H9 (cell line): Measurements from ENCODE around the gene TTC3. TPM values are rescaled to one million over a fixed set of nuclear protein-coding genes. Genes with fewer than 3 reads are reported as not detected.

Source experiments
- DNase-seq: peaks from one replicate; pipeline ENCODE4 v3.0.0-alpha.2; 2017
- H2AFZ ChIP-seq: one replicate; pipeline ENCODE4 v1.6.1; 2013; ENCODE audit warnings: mild to moderate bottlenecking, low read length, control low read depth, moderate library complexity
- H2AK5ac ChIP-seq: 2 replicates; pipeline ENCODE4 v1.6.1; 2013; ENCODE audit warnings: low read length, control low read depth, mixed read lengths; ENCODE audit not compliant: insufficient read length
- H2BK120ac ChIP-seq: one replicate; pipeline ENCODE4 v1.6.1; 2013; ENCODE audit warnings: low read depth, mild to moderate bottlenecking, low read length, control low read depth, inconsistent platforms; ENCODE audit not compliant: poor library complexity, severe bottlenecking
- H2BK12ac ChIP-seq: 2 replicates; pipeline ENCODE4 v1.6.1; 2013; ENCODE audit warnings: low read length, control low read depth, mixed read lengths, low read depth; ENCODE audit not compliant: insufficient read length
- H2BK15ac ChIP-seq: 2 replicates; pipeline ENCODE4 v1.6.1; 2013; ENCODE audit warnings: low read depth, low read length, control low read depth
- H2BK20ac ChIP-seq: one replicate; pipeline ENCODE4 v1.6.1; 2013; ENCODE audit warnings: low read depth, mild to moderate bottlenecking, low read length, control low read depth, inconsistent platforms; ENCODE audit not compliant: poor library complexity, severe bottlenecking
- H2BK5ac ChIP-seq: 2 replicates; pipeline ENCODE4 v1.6.1; 2013; ENCODE audit warnings: low read length, control low read depth, mixed read lengths; ENCODE audit not compliant: insufficient read length
- H3K14ac ChIP-seq: 2 replicates; pipeline ENCODE4 v1.6.1; 2013; ENCODE audit warnings: low read length, control low read depth; ENCODE audit not compliant: insufficient read depth
- H3K18ac ChIP-seq: 2 replicates; pipeline ENCODE4 v1.6.1; 2013; ENCODE audit warnings: low read depth, mild to moderate bottlenecking, mixed read lengths, low read length, control low read depth; ENCODE audit not compliant: insufficient read length
- H3K23ac ChIP-seq: 2 replicates; pipeline ENCODE4 v1.6.1; 2013; ENCODE audit warnings: low read length, control low read depth, mixed read lengths, low read depth; ENCODE audit not compliant: insufficient read length
- H3K23me2 ChIP-seq: 2 replicates; pipeline ENCODE4 v1.6.1; 2013; ENCODE audit warnings: low read depth, mild to moderate bottlenecking, mixed read lengths, low read length, control low read depth; ENCODE audit not compliant: insufficient read length, poor library complexity, severe bottlenecking
- H3K27ac ChIP-seq: 2 replicates; pipeline ENCODE4 v1.5.1; 2013; ENCODE audit warnings: low read length, control low read depth, mixed read lengths, low read depth; ENCODE audit not compliant: insufficient read length
- H3K27me3 ChIP-seq: 2 replicates; pipeline ENCODE4 v1.6.1; 2013; ENCODE audit warnings: low read length, control low read depth, inconsistent platforms; ENCODE audit not compliant: insufficient read depth
- H3K4ac ChIP-seq: 2 replicates; pipeline ENCODE4 v1.6.1; 2013; ENCODE audit warnings: low read depth, mild to moderate bottlenecking, control low read depth, inconsistent platforms, low read length, moderate library complexity
- H3K4me1 ChIP-seq: 2 replicates; pipeline ENCODE4 v1.6.1; 2013; ENCODE audit warnings: low read length, control low read depth, inconsistent platforms; ENCODE audit not compliant: insufficient read depth
- H3K4me2 ChIP-seq: 2 replicates; pipeline ENCODE4 v1.6.1; 2013; ENCODE audit warnings: low read length, control low read depth, mixed read lengths; ENCODE audit not compliant: insufficient read length, insufficient read depth
- H3K56ac ChIP-seq: 2 replicates; pipeline ENCODE4 v1.6.1; 2013; ENCODE audit warnings: low read depth, mild to moderate bottlenecking, mixed read lengths, low read length, control low read depth; ENCODE audit not compliant: insufficient read length
- H3K79me1 ChIP-seq: 2 replicates; pipeline ENCODE4 v1.6.1; 2013; ENCODE audit warnings: low read depth, mild to moderate bottlenecking, moderate library complexity, low read length, control low read depth, inconsistent platforms; ENCODE audit not compliant: insufficient read depth, poor library complexity, severe bottlenecking
- H3K79me2 ChIP-seq: 2 replicates; pipeline ENCODE4 v1.6.1; 2013; ENCODE audit warnings: low read length, control low read depth, inconsistent platforms; ENCODE audit not compliant: insufficient read depth
- H3K9ac ChIP-seq: 2 replicates; pipeline ENCODE4 v1.6.1; 2013; ENCODE audit warnings: low read length, control low read depth, mixed read lengths; ENCODE audit not compliant: insufficient read length; ENCODE audit errors: extremely low read depth
- H3K9me3 ChIP-seq: one replicate; pipeline ENCODE4 v1.6.1; 2013; ENCODE audit warnings: low read depth, low read length, inconsistent platforms; ENCODE audit not compliant: control insufficient read depth
- H3T11ph ChIP-seq: one replicate; pipeline ENCODE4 v1.6.1; 2013; ENCODE audit warnings: mild to moderate bottlenecking, low read length, control low read depth, inconsistent platforms
- H4K20me1 ChIP-seq: one replicate; pipeline ENCODE4 v1.6.1; 2013; ENCODE audit not compliant: control insufficient read depth, insufficient read length, insufficient read depth
- H4K5ac ChIP-seq: 2 replicates; pipeline ENCODE4 v1.6.1; 2013; ENCODE audit warnings: low read depth, mild to moderate bottlenecking, mixed read lengths, low read length, control low read depth; ENCODE audit not compliant: insufficient read length
- H4K8ac ChIP-seq: replicated peaks from 2 replicates; pipeline ENCODE4 v1.6.1; 2013; ENCODE audit warnings: low read length, control low read depth, mixed read lengths, low read depth; ENCODE audit not compliant: insufficient read length
- H4K91ac ChIP-seq: 2 replicates; pipeline ENCODE4 v1.6.1; 2013; ENCODE audit warnings: low read depth, mild to moderate bottlenecking, moderate library complexity, mixed read lengths, low read length, control low read depth; ENCODE audit not compliant: insufficient read length
- H3K27ac Mint-ChIP-seq, 3 experiments: 2 replicates in 2 of 3; 3 replicates in 1 of 3; pipeline ENCODE4 v1.8.0; 2020 to 2021; ENCODE audit warnings: mixed read lengths in 3 of 3, mild to moderate bottlenecking in 1 of 3, moderate library complexity in 1 of 3
- H3K27me3 Mint-ChIP-seq: 2 replicates; pipeline ENCODE4 v1.8.0; 2021; ENCODE audit warnings: low read depth, mild to moderate bottlenecking, moderate library complexity, mixed read lengths
- H3K36me3 Mint-ChIP-seq, 3 experiments: 2 replicates in 2 of 3; 3 replicates in 1 of 3; pipeline ENCODE4 v1.8.0; 2020 to 2021; ENCODE audit warnings: low read depth in 3 of 3, mixed read lengths in 3 of 3; ENCODE audit not compliant: insufficient read depth in 1 of 3
- H3K4me1 Mint-ChIP-seq, 2 experiments: 2 replicates each; pipeline ENCODE4 v1.8.0; 2020; ENCODE audit warnings: mixed read lengths in 2 of 2
- H3K4me3 Mint-ChIP-seq, 2 experiments: 2 replicates in 1 of 2; 3 replicates in 1 of 2; pipeline ENCODE4 v1.8.0; 2020 to 2021; ENCODE audit warnings: mild to moderate bottlenecking in 2 of 2, mixed read lengths in 2 of 2, moderate library complexity in 1 of 2
- H3K9me3 Mint-ChIP-seq, 2 experiments: 2 replicates in 1 of 2; 3 replicates in 1 of 2; pipeline ENCODE4 v1.8.0; 2020; ENCODE audit warnings: mild to moderate bottlenecking in 2 of 2, mixed read lengths in 2 of 2, moderate library complexity in 1 of 2
- CTCF ChIP-seq: fragments of 200-600 bp; sonication (generic); conservative IDR thresholded peaks from 3 replicates; pipeline ENCODE4 v1.8.0; 2021; ENCODE audit warnings: antibody characterized with exemption, mild to moderate bottlenecking
- WGBS: extraction: QIAGEN DNeasy Blood & Tissue Kit; methylation state at CpG from one replicate; pipeline ENCODE4 v1.1.7; 2013; ENCODE audit warnings: missing lambda C conversion rate, low lambda C conversion rate, mixed read lengths; ENCODE audit not compliant: insufficient read length; ENCODE audit errors: extremely low coverage; 5-methylcytosine and 5-hydroxymethylcytosine counted together
- total RNA-seq: library from RNA; stranded (reverse); gene quantifications from 2 replicates; pipeline ENCODE4 v1.2.1, GENCODE V29; 2021

TTC3 gene
- total RNA-seq, 1 experiment from 2014 or later, result 46.5 TPM

- no peak for DNase-seq
- no peaks in the 10 kb centered on the region for H3K27me3 ChIP-seq
- no peak overlapping the region for H3K27ac Mint-ChIP-seq
- no peaks in the 10 kb centered on the region for H3K23me2 ChIP-seq
- H3K23ac ChIP-seq, result no peak overlapping the region
- no peak for TF ChIP-seq CTCF
- peaks cover 4 to 8% (median 7%) of the 10 kb centered on the region in 3 experiments; a peak in 5 of 7 replicates for H3K36me3 Mint-ChIP-seq
- H3K4me3 Mint-ChIP-seq, result no peak overlapping the region
- no peaks in the 10 kb centered on the region for H4K20me1 ChIP-seq
- peaks cover 7 to 10% of the 10 kb centered on the region in 2 experiments for H3K4me1 Mint-ChIP-seq
- H3K18ac ChIP-seq, result no peak overlapping the region
- no peak overlapping the region for H3K4ac ChIP-seq
- no peak overlapping the region for H3K14ac ChIP-seq
- no peak overlapping the region for H4K91ac ChIP-seq
- H3K9me3 Mint-ChIP-seq, result no peaks in the 10 kb centered on the region
- no peak overlapping the region for H4K8ac ChIP-seq
- H3K27me3 Mint-ChIP-seq, result no peaks in the 10 kb centered on the region
- no peak overlapping the region for H4K5ac ChIP-seq
- no peak overlapping the region for H3K4me2 ChIP-seq
- no peak overlapping the region for H2BK15ac ChIP-seq
- no peaks in the 10 kb centered on the region for H3K4me1 ChIP-seq
- no CpG with 5 or more reads among the region's 4 CpGs for WGBS
- no peaks in the 10 kb centered on the region for H3K9me3 ChIP-seq
- H3K27ac ChIP-seq, result no peak overlapping the region
- H2BK20ac ChIP-seq, result no peak overlapping the region
- no peak overlapping the region for H2AFZ ChIP-seq
- H3K9ac ChIP-seq, result no peak overlapping the region
- H2BK5ac ChIP-seq, result no peak overlapping the region
- H2BK12ac ChIP-seq, result no peak overlapping the region
- no peak overlapping the region for H3T11ph ChIP-seq
- no peaks in the 10 kb centered on the region for H3K79me2 ChIP-seq
- no peaks in the 10 kb centered on the region for H3K79me1 ChIP-seq
- no peak overlapping the region for H2AK5ac ChIP-seq
- H3K56ac ChIP-seq, result no peak overlapping the region
- no peak overlapping the region for H2BK120ac ChIP-seq
Observed at GRCh38 chr21:37153196-37153934, 80.3 kb downstream of the TTC3 start.
